ENCODE measurements around the gene LTB. TPM values are rescaled to one million over a fixed set of nuclear protein-coding genes. Genes with fewer than 3 reads are reported as not detected.

LTB gene
- total RNA-seq, 1 donor from 2014 or later, result 1.1 TPM

Other genes with a start within 250 kb of the LTB start
- gene HLA-B, start 225.2 kb downstream of the LTB start, total RNA-seq, result 105 TPM
- gene MICA, start 178.8 kb downstream of the LTB start, total RNA-seq, result 11.0 TPM
- gene MICB, start 84.3 kb downstream of the LTB start, total RNA-seq, result 0.92 TPM
- not detected for gene MCCD1, start 53.5 kb downstream of the LTB start, total RNA-seq
- gene DDX39B, start 40.4 kb downstream of the LTB start, total RNA-seq, result 174 TPM
- not detected for gene ATP6V1G2, start 35.8 kb downstream of the LTB start, total RNA-seq
- 13.9 TPM for gene NFKBIL1, start 34.8 kb downstream of the LTB start, total RNA-seq
- not detected for gene LTA, start 10.1 kb downstream of the LTB start, total RNA-seq
- gene TNF, start 6.9 kb downstream of the LTB start, total RNA-seq, result 0.24 TPM
- 2.4 TPM for gene LST1, start 3.9 kb upstream of the LTB start, total RNA-seq
- 0.28 TPM for gene NCR3, start 10.6 kb upstream of the LTB start, total RNA-seq
- 3.3 TPM for gene AIF1, start 32.8 kb upstream of the LTB start, total RNA-seq
- 103 TPM for gene PRRC2A, start 38.3 kb upstream of the LTB start, total RNA-seq
- 143 TPM for gene BAG6, start 70.2 kb upstream of the LTB start, total RNA-seq
- gene APOM, start 73.5 kb upstream of the LTB start, total RNA-seq, result 1.6 TPM
- gene C6orf47, start 78.4 kb upstream of the LTB start, total RNA-seq, result 18.1 TPM
- 8.2 TPM for gene GPANK1, start 82.6 kb upstream of the LTB start, total RNA-seq
- gene CSNK2B, start 83.7 kb upstream of the LTB start, total RNA-seq, result 108 TPM
- 2.6 TPM for gene LY6G5B, start 87.6 kb upstream of the LTB start, total RNA-seq
- gene LY6G5C, start 98.6 kb upstream of the LTB start, total RNA-seq, result 0.72 TPM
- 28.3 TPM for gene ABHD16A, start 120.9 kb upstream of the LTB start, total RNA-seq
- gene LY6G6F, start 124.4 kb upstream of the LTB start, total RNA-seq, result not detected
- gene LY6G6D, start 132.9 kb upstream of the LTB start, total RNA-seq, result not detected
- 10.8 TPM for gene LY6G6C, start 139.3 kb upstream of the LTB start, total RNA-seq
- gene MPIG6B, start 140.9 kb upstream of the LTB start, total RNA-seq, result 1.1 TPM
- gene DDAH2, start 146.9 kb upstream of the LTB start, total RNA-seq, result 15.3 TPM
- 372 TPM for gene CLIC1, start 154.1 kb upstream of the LTB start, total RNA-seq
- gene MSH5, start 157.6 kb upstream of the LTB start, total RNA-seq, result 12.0 TPM
- gene SAPCD1, start 180.2 kb upstream of the LTB start, total RNA-seq, result 0.64 TPM
- 1.6 TPM for gene VWA7, start 194.9 kb upstream of the LTB start, total RNA-seq
- gene VARS1, start 213.3 kb upstream of the LTB start, total RNA-seq, result 79.8 TPM
- gene LSM2, start 224.5 kb upstream of the LTB start, total RNA-seq, result 45.0 TPM
- 0.44 TPM for gene HSPA1L, start 232.9 kb upstream of the LTB start, total RNA-seq
- gene HSPA1A, start 233.1 kb upstream of the LTB start, total RNA-seq, result 56.6 TPM
- 92.9 TPM for gene HSPA1B, start 245.3 kb upstream of the LTB start, total RNA-seq

All from esophagus mucosa (tissue), 1 donor.